Measurements from ENCODE around the gene GPRIN3.

- TF ChIP-seq CTCF (conservative IDR thresholded peaks at IDR 0.05), result no peak
- no peak for TF ChIP-seq ZFX (IDR thresholded peaks at IDR 0.05)
These were observed 3.8 kb upstream of the GPRIN3 start for GRCh38 chr4:89311433-89311832.
